RWPE1 (cell line): ENCODE measurements around the gene ZFAND2B.

Experiments
- CTCF ChIA-PET: fragments of 350-600 bp; sonication (Branson Sonifier 250); formaldehyde crosslinking; extraction: SDS; loops from one replicate; lab custom pipeline; 2021; lab: Yijun Ruan, JAX
- POLR2A ChIA-PET: fragments of 400-600 bp; formaldehyde crosslinking; extraction: SDS; loops from one replicate; lab custom pipeline; 2020; ENCODE audit warnings: antibody characterized with exemption; ENCODE audit not compliant: low non-redundant PET; lab: Yijun Ruan, JAX
- DNase-seq: peaks from one replicate; pipeline ENCODE4 v3.0.0; 2012; ENCODE audit warnings: low spot score
- H3K27ac ChIP-seq: fragments of 450-650 bp; 2 replicates; pipeline ENCODE4 v1.5.1; 2017
- TF ChIP-seq, protein P1 (sequence below): fragments of 450-650 bp; conservative IDR thresholded peaks from 2 replicates; pipeline ENCODE4 v1.5.1; 2017; ENCODE audit warnings: low read depth, mild to moderate bottlenecking

ZFAND2B gene

DNA sequence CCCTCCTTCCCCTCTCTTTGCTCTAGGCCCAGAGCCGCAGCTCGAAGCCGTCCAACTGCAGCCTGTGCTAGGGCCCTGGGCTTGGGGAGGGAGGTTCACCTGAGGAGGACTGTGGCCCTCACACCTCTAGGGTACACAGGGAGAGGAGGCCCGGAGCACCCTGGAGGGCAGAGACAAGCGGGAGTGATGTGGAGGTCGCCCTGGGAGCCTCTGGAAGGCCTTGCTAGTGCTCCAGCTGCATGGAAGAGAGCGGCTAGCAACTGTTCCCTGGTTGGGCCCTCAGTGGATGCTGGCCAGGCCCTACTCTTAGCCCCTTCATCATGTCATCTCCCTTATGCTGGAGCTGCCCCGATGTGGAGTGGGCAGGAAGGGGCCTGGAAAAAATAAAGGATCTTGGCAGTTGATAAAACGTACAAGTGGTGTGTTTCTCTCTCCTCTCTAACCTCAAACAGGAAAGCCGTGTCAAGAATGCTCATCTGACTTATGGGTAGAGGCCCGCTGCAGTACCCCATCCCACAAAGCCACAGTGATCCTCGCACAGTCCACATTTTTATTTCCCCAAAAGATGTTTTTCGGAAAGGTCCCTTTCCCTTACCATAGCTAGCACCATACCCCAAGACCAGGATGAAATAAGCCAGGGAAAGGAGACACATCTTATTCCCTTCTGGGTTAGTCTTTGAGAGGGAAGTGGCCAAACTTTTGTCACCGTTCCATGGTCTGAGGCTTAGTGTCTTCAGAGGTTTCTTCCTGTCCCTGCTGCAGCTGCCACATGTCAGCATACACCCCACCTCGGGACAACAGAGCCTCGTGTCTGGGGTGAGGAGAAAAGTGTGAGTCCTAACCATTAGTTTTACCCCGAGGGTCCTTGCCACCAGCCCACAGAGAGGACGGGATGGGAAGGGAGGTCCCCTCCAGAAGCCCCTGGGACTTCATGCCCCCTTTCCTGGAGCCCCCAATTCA, 2.9 kb downstream of the ZFAND2B start:
- TF ChIP-seq, protein P1, sequence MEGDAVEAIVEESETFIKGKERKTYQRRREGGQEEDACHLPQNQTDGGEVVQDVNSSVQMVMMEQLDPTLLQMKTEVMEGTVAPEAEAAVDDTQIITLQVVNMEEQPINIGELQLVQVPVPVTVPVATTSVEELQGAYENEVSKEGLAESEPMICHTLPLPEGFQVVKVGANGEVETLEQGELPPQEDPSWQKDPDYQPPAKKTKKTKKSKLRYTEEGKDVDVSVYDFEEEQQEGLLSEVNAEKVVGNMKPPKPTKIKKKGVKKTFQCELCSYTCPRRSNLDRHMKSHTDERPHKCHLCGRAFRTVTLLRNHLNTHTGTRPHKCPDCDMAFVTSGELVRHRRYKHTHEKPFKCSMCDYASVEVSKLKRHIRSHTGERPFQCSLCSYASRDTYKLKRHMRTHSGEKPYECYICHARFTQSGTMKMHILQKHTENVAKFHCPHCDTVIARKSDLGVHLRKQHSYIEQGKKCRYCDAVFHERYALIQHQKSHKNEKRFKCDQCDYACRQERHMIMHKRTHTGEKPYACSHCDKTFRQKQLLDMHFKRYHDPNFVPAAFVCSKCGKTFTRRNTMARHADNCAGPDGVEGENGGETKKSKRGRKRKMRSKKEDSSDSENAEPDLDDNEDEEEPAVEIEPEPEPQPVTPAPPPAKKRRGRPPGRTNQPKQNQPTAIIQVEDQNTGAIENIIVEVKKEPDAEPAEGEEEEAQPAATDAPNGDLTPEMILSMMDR = no peak
- ChIA-PET POLR2A (no interaction called here), CTCF (interaction anchor here (0.6 to 1.3 kb wide), 4 partner anchors 12 to 311 kb away, joined by 3 to 5 read pairs (median 4); partner anchors contain the start of gene NHEJ1)
- H3K27ac ChIP-seq = peak overlapping the region; percentile 93
- no peak for DNase-seq

DNA sequence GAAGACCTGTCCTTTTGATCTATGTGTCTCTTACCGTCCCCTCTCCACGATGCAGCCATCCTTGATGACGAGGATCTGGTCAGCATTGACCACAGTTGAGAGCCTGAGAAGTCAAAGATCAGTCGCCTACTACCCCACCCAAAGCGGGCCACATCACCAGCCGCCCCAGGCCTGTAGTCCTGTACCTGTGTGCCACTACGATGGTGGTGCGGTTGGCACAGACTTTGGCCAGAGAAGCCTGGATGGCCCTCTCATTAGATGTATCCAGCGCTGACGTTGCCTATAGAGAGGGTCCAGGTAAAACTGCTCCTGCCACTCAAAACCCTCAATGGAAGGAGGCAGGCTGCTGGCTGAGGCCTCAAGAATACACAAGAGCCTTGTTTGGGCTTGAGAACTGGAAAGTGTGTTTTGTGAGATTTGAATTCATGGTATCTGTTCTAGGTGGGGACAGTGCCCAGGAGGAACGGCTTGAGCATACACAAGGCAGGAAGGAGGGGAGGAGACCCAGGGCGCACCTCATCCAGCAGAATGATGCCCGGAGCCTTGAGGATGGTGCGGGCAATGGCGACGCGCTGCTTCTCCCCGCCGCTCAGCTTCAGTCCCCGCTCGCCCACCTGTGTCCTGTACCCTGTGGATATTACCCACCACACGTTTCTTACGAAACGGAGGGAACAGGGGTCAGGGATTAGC, 3.8 kb downstream of the ZFAND2B start:
- peak overlapping the region; percentile 93 for H3K27ac ChIP-seq
- ChIA-PET CTCF (no interaction called here), POLR2A (no interaction called here)
- TF ChIP-seq, protein P1 = no peak
- DNase-seq = no peak

DNA sequence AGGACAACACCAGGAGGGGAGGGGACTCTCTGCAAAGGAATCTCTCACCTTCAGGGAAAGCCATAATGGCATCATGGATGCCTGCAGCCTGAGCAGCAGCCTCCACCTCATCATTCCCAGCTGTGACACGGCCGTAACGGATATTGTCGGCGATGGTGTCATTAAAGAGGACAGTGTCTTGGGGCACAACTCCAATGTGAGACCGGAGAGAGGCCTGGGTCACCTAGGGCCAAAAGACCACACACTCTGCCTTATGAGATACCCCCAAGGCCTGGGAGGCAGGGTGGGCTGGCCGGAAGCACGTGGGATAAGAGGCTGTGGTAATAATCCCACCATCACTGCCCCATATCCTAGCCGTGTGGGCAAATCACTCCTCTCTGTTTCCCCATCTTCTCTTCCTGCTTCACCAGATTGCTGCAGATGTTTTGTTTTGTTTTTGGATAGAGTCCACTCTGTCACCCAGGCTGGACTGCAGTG, 4.3 kb downstream of the ZFAND2B start:
- ChIA-PET POLR2A (no interaction called here), CTCF (interaction anchor here (0.6 kb wide), 1 partner anchor 84 kb away, joined by 3 read pairs; no protein-coding TSS in a partner anchor)
- TF ChIP-seq, protein P1 = no peak
- H3K27ac ChIP-seq = peak overlapping the region; percentile 93
- no peak for DNase-seq

DNA sequence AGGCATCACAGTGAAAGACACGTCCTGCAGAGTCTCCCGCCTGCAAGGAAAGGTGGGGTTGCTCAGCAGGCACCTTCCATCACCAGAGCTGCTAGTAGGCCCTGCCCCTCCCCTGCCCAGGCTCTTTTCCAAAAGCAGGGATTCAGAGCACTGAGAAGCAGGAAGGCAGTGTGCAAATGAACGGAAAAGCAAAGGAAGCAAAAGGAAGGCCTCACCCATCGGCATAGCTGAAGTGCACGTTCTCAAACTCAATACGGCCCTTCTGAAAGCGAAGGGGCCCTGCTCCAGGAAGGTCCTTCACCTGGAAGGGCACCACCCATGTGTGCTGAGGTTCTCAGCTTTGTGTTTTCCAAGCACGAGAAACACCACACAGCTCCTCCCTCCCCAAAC, 6.4 kb downstream of the ZFAND2B start:
- CTCF ChIA-PET = interaction anchor here (0.6 kb wide), 1 partner anchor 909 kb away, joined by 3 read pairs; no protein-coding TSS in a partner anchor
- DNase-seq = no peak
- POLR2A ChIA-PET = no interaction called here
- TF ChIP-seq, protein P1 = no peak
- H3K27ac ChIP-seq = peak overlapping the region; percentile 93

DNA sequence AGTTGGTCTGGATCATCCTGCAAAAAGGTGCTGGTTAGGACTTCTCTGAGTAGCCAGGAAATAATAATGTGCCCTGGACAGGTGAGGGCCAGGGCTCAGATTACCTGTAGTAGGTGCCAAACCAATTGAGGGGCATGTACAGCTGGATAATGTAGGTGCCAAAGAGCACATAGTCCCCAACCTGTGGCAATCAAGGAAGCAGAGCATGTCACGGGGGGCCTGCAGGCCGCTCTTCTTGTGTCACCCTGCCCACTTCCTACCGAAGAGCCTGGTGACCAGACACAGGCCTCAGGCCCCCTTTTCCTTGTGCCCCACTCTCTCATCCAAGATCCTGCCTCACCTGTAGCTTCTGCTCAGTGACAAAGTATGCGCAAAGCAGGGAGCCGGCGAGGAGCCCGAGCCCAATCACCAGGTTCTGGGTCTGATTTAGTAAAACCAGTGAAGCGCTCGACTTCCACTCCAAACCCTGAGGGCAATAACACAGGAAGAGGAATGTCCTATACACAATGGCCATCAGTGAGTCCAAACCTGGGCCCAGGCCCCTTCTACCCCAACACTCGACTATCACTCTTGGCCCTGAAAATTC, 7.0 kb downstream of the ZFAND2B start:
- ChIA-PET CTCF (no interaction called here), POLR2A (no interaction called here)
- H3K27ac ChIP-seq = peak overlapping the region; percentile 93
- TF ChIP-seq, protein P1 = no peak
- no peak for DNase-seq

DNA sequence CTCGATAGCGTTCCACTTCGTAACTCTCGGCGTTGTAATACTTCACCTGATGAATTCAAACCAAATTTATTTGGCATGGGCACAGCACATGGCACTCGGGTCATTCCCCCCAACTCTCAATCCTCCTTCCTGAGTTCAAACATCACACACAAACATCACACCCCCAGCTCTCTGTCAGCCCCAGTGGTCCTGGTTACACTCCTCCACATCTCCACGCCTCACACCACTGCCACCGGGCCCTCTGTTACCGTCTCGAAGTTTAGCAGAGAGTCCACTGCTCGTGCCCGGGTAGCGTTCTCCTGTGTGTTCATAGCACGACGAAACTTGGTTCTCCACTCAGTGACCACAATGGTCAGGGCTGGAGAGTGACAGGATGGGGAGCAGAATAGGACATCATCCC, 7.6 kb downstream of the ZFAND2B start:
- peak overlapping the region; percentile 93 for H3K27ac ChIP-seq
- POLR2A ChIA-PET = no interaction called here
- DNase-seq = no peak
- TF ChIP-seq, protein P1 = no peak
- CTCF ChIA-PET = no interaction called here
